HEK293 (cell line): ENCODE data around the gene DNAH3.

Experiments
- SP2 ChIP-seq: fragments of 450-650 bp; formaldehyde crosslinking; IDR thresholded peaks from 2 replicates; pipeline ENCODE4 v1.5.1; 2016; ENCODE audit warnings: missing biosample characterization, missing genetic modification characterization
- TCF7L2 ChIP-seq: IDR thresholded peaks from 2 replicates; pipeline ENCODE4 v1.6.1; 2011; ENCODE audit warnings: low read depth, mild to moderate bottlenecking, inconsistent platforms, low read length, moderate library complexity, borderline replicate concordance
- ZNF292 ChIP-seq: fragments of 450-650 bp; formaldehyde crosslinking; IDR thresholded peaks from 2 replicates; pipeline ENCODE4 v1.5.1; 2016; ENCODE audit warnings: low read depth, missing biosample characterization, missing genetic modification characterization, borderline replicate concordance
- ZNF341 ChIP-seq: fragments of 450-650 bp; formaldehyde crosslinking; IDR thresholded peaks from 2 replicates; pipeline ENCODE4; 2016; ENCODE audit warnings: low read depth, missing biosample characterization, missing genetic modification characterization
- ZNF416 ChIP-seq: fragments of 450-650 bp; formaldehyde crosslinking; IDR thresholded peaks from 2 replicates; pipeline ENCODE4 v1.5.1; 2016; ENCODE audit warnings: missing biosample characterization, missing genetic modification characterization
- ZNF514 ChIP-seq: fragments of 450-650 bp; formaldehyde crosslinking; IDR thresholded peaks from 2 replicates; pipeline ENCODE4 v1.5.1; 2016; ENCODE audit warnings: missing biosample characterization, missing genetic modification characterization
- ZNF529 ChIP-seq: fragments of 450-650 bp; formaldehyde crosslinking; IDR thresholded peaks from 2 replicates; pipeline ENCODE4 v1.5.1; 2017; ENCODE audit warnings: missing genetic modification characterization, missing biosample characterization; ENCODE audit not compliant: insufficient replicate concordance
- ZNF585B ChIP-seq: fragments of 450-650 bp; formaldehyde crosslinking; IDR thresholded peaks from 2 replicates; pipeline ENCODE4 v1.5.1; 2016; ENCODE audit warnings: missing biosample characterization, missing genetic modification characterization
- ZNF654 ChIP-seq: fragments of 450-650 bp; formaldehyde crosslinking; IDR thresholded peaks from 2 replicates; pipeline ENCODE4 v1.5.1; 2016; ENCODE audit warnings: low read depth, missing biosample characterization, missing genetic modification characterization
- TF ChIP-seq, protein P1 (sequence below): fragments of 450-650 bp; formaldehyde crosslinking; IDR thresholded peaks from 2 replicates; pipeline ENCODE4 v1.5.1; 2016; ENCODE audit warnings: missing biosample characterization, missing genetic modification characterization
- TF ChIP-seq, protein P2 (sequence below): fragments of 450-650 bp; formaldehyde crosslinking; IDR thresholded peaks from 2 replicates; pipeline ENCODE4 v1.5.1; 2016; ENCODE audit warnings: missing biosample characterization, missing genetic modification characterization
- TF ChIP-seq, protein P3 (sequence below): fragments of 450-650 bp; formaldehyde crosslinking; IDR thresholded peaks from 2 replicates; pipeline ENCODE4 v1.5.1; 2017; ENCODE audit warnings: missing biosample characterization, missing genetic modification characterization
- TF ChIP-seq, protein P4 (sequence below): IDR thresholded peaks from 2 replicates; pipeline ENCODE4 v1.6.1; 2011; ENCODE audit warnings: mild to moderate bottlenecking, low read depth, low read length, borderline replicate concordance

- TF ChIP-seq ZNF514 (tag by site-specific recombination) (no peak), ZNF341 (tag by site-specific recombination) (no peak), SP2 (tag by site-specific recombination) (no peak), TCF7L2 (no peak), ZNF416 (tag by site-specific recombination) (no peak), ZNF585B (tag by site-specific recombination) (no peak), ZNF654 (tag by site-specific recombination) (no peak), ZNF529 (tag by site-specific recombination) (no peak), ZNF292 (no peak)
- TF ChIP-seq, protein P1, sequence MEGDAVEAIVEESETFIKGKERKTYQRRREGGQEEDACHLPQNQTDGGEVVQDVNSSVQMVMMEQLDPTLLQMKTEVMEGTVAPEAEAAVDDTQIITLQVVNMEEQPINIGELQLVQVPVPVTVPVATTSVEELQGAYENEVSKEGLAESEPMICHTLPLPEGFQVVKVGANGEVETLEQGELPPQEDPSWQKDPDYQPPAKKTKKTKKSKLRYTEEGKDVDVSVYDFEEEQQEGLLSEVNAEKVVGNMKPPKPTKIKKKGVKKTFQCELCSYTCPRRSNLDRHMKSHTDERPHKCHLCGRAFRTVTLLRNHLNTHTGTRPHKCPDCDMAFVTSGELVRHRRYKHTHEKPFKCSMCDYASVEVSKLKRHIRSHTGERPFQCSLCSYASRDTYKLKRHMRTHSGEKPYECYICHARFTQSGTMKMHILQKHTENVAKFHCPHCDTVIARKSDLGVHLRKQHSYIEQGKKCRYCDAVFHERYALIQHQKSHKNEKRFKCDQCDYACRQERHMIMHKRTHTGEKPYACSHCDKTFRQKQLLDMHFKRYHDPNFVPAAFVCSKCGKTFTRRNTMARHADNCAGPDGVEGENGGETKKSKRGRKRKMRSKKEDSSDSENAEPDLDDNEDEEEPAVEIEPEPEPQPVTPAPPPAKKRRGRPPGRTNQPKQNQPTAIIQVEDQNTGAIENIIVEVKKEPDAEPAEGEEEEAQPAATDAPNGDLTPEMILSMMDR (tag by site-specific recombination) = no peak
- TF ChIP-seq, protein P2, sequence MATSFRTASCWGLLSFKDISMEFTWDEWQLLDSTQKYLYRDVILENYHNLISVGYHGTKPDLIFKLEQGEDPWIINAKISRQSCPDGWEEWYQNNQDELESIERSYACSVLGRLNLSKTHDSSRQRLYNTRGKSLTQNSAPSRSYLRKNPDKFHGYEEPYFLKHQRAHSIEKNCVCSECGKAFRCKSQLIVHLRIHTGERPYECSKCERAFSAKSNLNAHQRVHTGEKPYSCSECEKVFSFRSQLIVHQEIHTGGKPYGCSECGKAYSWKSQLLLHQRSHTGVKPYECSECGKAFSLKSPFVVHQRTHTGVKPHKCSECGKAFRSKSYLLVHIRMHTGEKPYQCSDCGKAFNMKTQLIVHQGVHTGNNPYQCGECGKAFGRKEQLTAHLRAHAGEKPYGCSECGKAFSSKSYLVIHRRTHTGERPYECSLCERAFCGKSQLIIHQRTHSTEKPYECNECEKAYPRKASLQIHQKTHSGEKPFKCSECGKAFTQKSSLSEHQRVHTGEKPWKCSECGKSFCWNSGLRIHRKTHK (tag by site-specific recombination) = no peak
- TF ChIP-seq, protein P3, sequence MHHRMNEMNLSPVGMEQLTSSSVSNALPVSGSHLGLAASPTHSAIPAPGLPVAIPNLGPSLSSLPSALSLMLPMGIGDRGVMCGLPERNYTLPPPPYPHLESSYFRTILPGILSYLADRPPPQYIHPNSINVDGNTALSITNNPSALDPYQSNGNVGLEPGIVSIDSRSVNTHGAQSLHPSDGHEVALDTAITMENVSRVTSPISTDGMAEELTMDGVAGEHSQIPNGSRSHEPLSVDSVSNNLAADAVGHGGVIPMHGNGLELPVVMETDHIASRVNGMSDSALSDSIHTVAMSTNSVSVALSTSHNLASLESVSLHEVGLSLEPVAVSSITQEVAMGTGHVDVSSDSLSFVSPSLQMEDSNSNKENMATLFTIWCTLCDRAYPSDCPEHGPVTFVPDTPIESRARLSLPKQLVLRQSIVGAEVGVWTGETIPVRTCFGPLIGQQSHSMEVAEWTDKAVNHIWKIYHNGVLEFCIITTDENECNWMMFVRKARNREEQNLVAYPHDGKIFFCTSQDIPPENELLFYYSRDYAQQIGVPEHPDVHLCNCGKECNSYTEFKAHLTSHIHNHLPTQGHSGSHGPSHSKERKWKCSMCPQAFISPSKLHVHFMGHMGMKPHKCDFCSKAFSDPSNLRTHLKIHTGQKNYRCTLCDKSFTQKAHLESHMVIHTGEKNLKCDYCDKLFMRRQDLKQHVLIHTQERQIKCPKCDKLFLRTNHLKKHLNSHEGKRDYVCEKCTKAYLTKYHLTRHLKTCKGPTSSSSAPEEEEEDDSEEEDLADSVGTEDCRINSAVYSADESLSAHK (tag by site-specific recombination) = no peak
- TF ChIP-seq, protein P4, sequence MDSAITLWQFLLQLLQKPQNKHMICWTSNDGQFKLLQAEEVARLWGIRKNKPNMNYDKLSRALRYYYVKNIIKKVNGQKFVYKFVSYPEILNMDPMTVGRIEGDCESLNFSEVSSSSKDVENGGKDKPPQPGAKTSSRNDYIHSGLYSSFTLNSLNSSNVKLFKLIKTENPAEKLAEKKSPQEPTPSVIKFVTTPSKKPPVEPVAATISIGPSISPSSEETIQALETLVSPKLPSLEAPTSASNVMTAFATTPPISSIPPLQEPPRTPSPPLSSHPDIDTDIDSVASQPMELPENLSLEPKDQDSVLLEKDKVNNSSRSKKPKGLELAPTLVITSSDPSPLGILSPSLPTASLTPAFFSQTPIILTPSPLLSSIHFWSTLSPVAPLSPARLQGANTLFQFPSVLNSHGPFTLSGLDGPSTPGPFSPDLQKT = no peak
Measured at GRCh38 chr16:21120976-21121520, 29.6 kb downstream of the DNAH3 start.
